Gastroesophageal sphincter (tissue), 4 donors: ENCODE results near the gene AIRE. TPM values are rescaled to one million over a fixed set of nuclear protein-coding genes. Genes with fewer than 3 reads are reported as not detected.

Experiments used
- ATAC-seq: fragments of 150-250 bp; one replicate; pipeline ENCODE4 v1.9.1; 2016; ENCODE audit warnings: mild to moderate bottlenecking, moderate library complexity
- H3K27ac ChIP-seq, 4 donors: fragments of 200-600 bp; sonication (generic) in 3 of 4; 1 replicate in 3 of 4; 2 replicates in 1 of 4; pipeline ENCODE4 v1.5.1; 2016 to 2019
- H3K27me3 ChIP-seq: fragments of 200-600 bp; sonication (generic); one replicate; pipeline ENCODE4 v1.5.1; 2019
- H3K36me3 ChIP-seq, 2 donors: fragments of 200-600 bp; sonication (generic); one replicate each; pipeline ENCODE4 v1.5.1; 2019; ENCODE audit warnings: control low read depth in 1 of 2
- H3K4me1 ChIP-seq, 3 donors: fragments of 200-600 bp; sonication (generic); 1 replicate in 2 of 3; 2 replicates in 1 of 3; pipeline ENCODE4 v1.5.1; 2016 to 2019; ENCODE audit warnings: control low read depth in 2 of 3
- H3K4me3 ChIP-seq, 2 donors: fragments of 200-600 bp; sonication (generic); one replicate each; pipeline ENCODE4 v1.5.1; 2019; ENCODE audit warnings: mild to moderate bottlenecking in 1 of 2, moderate library complexity in 1 of 2
- H3K9me3 ChIP-seq, 3 donors: fragments of 200-600 bp; sonication (generic); one replicate each; pipeline ENCODE4 v1.5.1; 2017 to 2019; ENCODE audit warnings: control low read depth in 2 of 3
- CTCF ChIP-seq, 4 experiments: fragments of 200-600 bp in 2 of 4; fragments of 450-650 bp in 2 of 4; sonication (generic) in 1 of 4; IDR thresholded peaks; one replicate each; pipeline ENCODE4 v1.5.1; 2017 to 2019; ENCODE audit warnings: antibody characterized with exemption in 4 of 4, mild to moderate bottlenecking in 2 of 4, moderate library complexity in 2 of 4
- EP300 ChIP-seq: sonication (generic); formaldehyde crosslinking; IDR thresholded peaks from one replicate; pipeline ENCODE4 v1.6.1; 2017; ENCODE audit warnings: antibody characterized with exemption, mild to moderate bottlenecking
- POLR2A ChIP-seq, 2 donors: fragments of 450-650 bp; IDR thresholded peaks; one replicate each; pipeline ENCODE4 v1.6.1; 2017; ENCODE audit warnings: antibody characterized with exemption in 2 of 2, mild to moderate bottlenecking in 2 of 2, moderate library complexity in 1 of 2
- POLR2AphosphoS5 ChIP-seq: sonication (generic); formaldehyde crosslinking; IDR thresholded peaks from one replicate; pipeline ENCODE4 v1.6.1; 2017; ENCODE audit warnings: antibody characterized with exemption
- WGBS, 2 donors: methylation state at CpG; one replicate each; pipeline ENCODE4 v1.1.5; 2018; ENCODE audit warnings: low coverage in 1 of 2; 5-methylcytosine and 5-hydroxymethylcytosine counted together
- small RNA-seq, 4 donors: library from RNA; depleted of rRNA; stranded (forward); fragments of <200 nt; gene quantifications; one replicate each; pipeline ENCODE3, GENCODE V24; 2016
- total RNA-seq, 4 donors: library from RNA; depleted of rRNA; stranded (reverse); fragments of >200 nt; gene quantifications; one replicate each; pipeline ENCODE4 v1.1.0, GENCODE V29; 2016

AIRE gene
- total RNA-seq, 4 donors from 2014 or later = not detected

GRCh38 chr21:44344541-44345183 lies 59.0 kb downstream of the AIRE start:
- TF ChIP-seq POLR2A (IDR thresholded peaks at IDR 0.05) = no peak
- TF ChIP-seq POLR2AphosphoS5 = no peak
- no peak overlapping the region for H3K27ac ChIP-seq
- peaks cover 40% of the 10 kb centered on the region for H3K27me3 ChIP-seq
- H3K36me3 ChIP-seq = no peaks in the 10 kb centered on the region
- ATAC-seq = no peak
- H3K4me3 ChIP-seq = no peak overlapping the region
- no peaks in the 10 kb centered on the region for H3K9me3 ChIP-seq
- WGBS, 2 donors = 58% methylated on average over 3 of the region's 17 CpGs; no CpG with 5 or more reads in 1 of the 2 donors
- peaks cover 0 to 8% (median 7%) of the 10 kb centered on the region in 3 donors for H3K4me1 ChIP-seq

GRCh38 chr21:44345495-44345894 lies 59.8 kb downstream of the AIRE start:
- H3K4me1 ChIP-seq = peaks cover 0 to 9% (median 0%) of the 10 kb centered on the region in 3 donors
- WGBS, 2 donors = 70% methylated on average over 2 of the region's 11 CpGs; no CpG with 5 or more reads in 1 of the 2 donors
- no peak for ATAC-seq
- no peaks in the 10 kb centered on the region for H3K9me3 ChIP-seq
- TF ChIP-seq EP300 = no peak
- no peak for TF ChIP-seq CTCF (IDR thresholded peaks at IDR 0.05)
- no peak for TF ChIP-seq POLR2A (IDR thresholded peaks at IDR 0.05)
- TF ChIP-seq POLR2AphosphoS5 = no peak
- no peak overlapping the region for H3K27ac ChIP-seq
- no peaks in the 10 kb centered on the region for H3K36me3 ChIP-seq
- peaks cover 49% of the 10 kb centered on the region for H3K27me3 ChIP-seq
- H3K4me3 ChIP-seq = no peak overlapping the region

- Histone ChIP-seq H3K36me3 (no peaks in the 10 kb centered on the region), H3K27me3 (peaks cover 74% of the 10 kb centered on the region), H3K4me1 (peaks cover 0 to 12% (median 0%) of the 10 kb centered on the region in 3 donors), H3K9me3 (no peaks in the 10 kb centered on the region), H3K27ac (no peak overlapping the region), H3K4me3 (no peak overlapping the region)
- no peak for ATAC-seq
- WGBS, 2 donors = 16 to 17% methylated on average over 1 to 9 of the region's 22 CpGs
- TF ChIP-seq EP300 (no peak), POLR2AphosphoS5 (no peak)
Measured at GRCh38 chr21:44347911-44348451, 62.3 kb downstream of the AIRE start.

Small RNAs within 50 kb of the gene (small RNA-seq; reads per million reads assigned to genes)
- gene AP001059.3 = 0 reads per million in 4 donors

Other genes with a start within 250 kb of the AIRE start
- 1 to 10 TPM; 3.4 to 9.2 (median 6.1) TPM for gene PWP2, start 178.5 kb upstream of the AIRE start, total RNA-seq
- gene GATD3, start 152.2 kb upstream of the AIRE start, total RNA-seq = 10 to 100 TPM in 2 of 4 donors, 1 to 10 TPM in 2; 6.1 to 35.6 (median 9.5) TPM
- gene ICOSLG, start 44.9 kb upstream of the AIRE start, total RNA-seq = 1 to 10 TPM in 2 of 4 donors, under 1 TPM in 2; 0.40 to 1.9 (median 0.80) TPM
- not detected for gene DNMT3L, start 24.0 kb upstream of the AIRE start, total RNA-seq
- gene PFKL, start 14.2 kb downstream of the AIRE start, total RNA-seq = 100 to 1,000 TPM in 1 of 4 donors, 10 to 100 TPM in 3; 57.7 to 103 (median 72.1) TPM
- gene CFAP410, start 53.5 kb downstream of the AIRE start, total RNA-seq = 10 to 100 TPM; 26.2 to 35.0 (median 30.2) TPM
- gene TRPM2, start 67.7 kb downstream of the AIRE start, total RNA-seq = 1 to 10 TPM; 1.0 to 3.3 (median 3.1) TPM
- gene LRRC3, start 169.6 kb downstream of the AIRE start, total RNA-seq = 1 to 10 TPM; 2.7 to 8.3 (median 6.7) TPM